Prostate gland (tissue), 2 donors: ENCODE results near the gene LMTK3.

ENCODE experiments used
- POLR2A ChIP-seq: fragments of 450-650 bp; IDR thresholded peaks from one replicate; pipeline ENCODE4 v1.6.1; 2016; ENCODE audit warnings: antibody characterized with exemption, mild to moderate bottlenecking
- POLR2AphosphoS5 ChIP-seq: sonication (generic); formaldehyde crosslinking; IDR thresholded peaks from one replicate; pipeline ENCODE4 v1.6.1; 2017; ENCODE audit warnings: antibody characterized with exemption
- TF ChIP-seq, protein P1 (sequence below), 4 experiments: fragments of 200-600 bp in 2 of 4; fragments of 450-650 bp in 2 of 4; sonication (generic) in 2 of 4; IDR thresholded peaks; 1 replicate in 3 of 4; 2 replicates in 1 of 4; pipeline ENCODE4 v1.5.1; 2016 to 2019; ENCODE audit warnings: antibody characterized with exemption in 4 of 4, mild to moderate bottlenecking in 2 of 4, moderate library complexity in 2 of 4

DNA sequence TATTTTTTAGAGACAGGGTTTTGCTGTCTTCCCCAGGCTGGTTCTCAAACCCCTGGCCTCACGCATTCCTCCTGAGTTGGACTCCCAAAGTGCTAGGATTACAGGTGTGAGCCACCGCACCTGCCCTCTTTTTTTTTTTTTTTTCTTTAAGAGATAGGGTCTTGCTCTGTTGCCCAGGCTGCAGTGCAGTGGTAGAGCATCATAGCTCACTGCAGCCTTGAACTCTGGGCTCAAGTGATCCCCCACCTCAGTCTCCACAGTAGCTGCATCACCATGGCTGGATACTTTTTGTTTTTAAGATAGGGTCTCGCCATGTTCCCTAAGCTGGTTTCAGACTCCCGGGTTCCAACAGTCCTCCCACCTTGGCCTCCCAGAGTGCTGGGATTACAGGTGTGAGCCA is 54.8 kb downstream of the LMTK3 start:
- TF ChIP-seq, protein P1, sequence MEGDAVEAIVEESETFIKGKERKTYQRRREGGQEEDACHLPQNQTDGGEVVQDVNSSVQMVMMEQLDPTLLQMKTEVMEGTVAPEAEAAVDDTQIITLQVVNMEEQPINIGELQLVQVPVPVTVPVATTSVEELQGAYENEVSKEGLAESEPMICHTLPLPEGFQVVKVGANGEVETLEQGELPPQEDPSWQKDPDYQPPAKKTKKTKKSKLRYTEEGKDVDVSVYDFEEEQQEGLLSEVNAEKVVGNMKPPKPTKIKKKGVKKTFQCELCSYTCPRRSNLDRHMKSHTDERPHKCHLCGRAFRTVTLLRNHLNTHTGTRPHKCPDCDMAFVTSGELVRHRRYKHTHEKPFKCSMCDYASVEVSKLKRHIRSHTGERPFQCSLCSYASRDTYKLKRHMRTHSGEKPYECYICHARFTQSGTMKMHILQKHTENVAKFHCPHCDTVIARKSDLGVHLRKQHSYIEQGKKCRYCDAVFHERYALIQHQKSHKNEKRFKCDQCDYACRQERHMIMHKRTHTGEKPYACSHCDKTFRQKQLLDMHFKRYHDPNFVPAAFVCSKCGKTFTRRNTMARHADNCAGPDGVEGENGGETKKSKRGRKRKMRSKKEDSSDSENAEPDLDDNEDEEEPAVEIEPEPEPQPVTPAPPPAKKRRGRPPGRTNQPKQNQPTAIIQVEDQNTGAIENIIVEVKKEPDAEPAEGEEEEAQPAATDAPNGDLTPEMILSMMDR (IDR thresholded peaks at IDR 0.05) = no peak
- TF ChIP-seq POLR2AphosphoS5 (no peak), POLR2A (no peak)
